Kidney epithelial cell (primary cell): Measurements from ENCODE around the gene OR1J1. TPM values are rescaled to one million over a fixed set of nuclear protein-coding genes. Genes with fewer than 3 reads are reported as not detected.

Experiments used
- DNase-seq: peaks from one replicate; pipeline ENCODE4 v3.0.0-alpha.2; 2010; ENCODE audit warnings: low read depth
- H3K27me3 ChIP-seq: 2 replicates; pipeline ENCODE4 v1.6.0; 2011; ENCODE audit warnings: low read length; ENCODE audit not compliant: control insufficient read depth, insufficient read depth
- H3K36me3 ChIP-seq: 2 replicates; pipeline ENCODE4 v1.5.1; 2011; ENCODE audit warnings: low read length; ENCODE audit not compliant: control insufficient read depth, insufficient read depth
- H3K4me3 ChIP-seq: 2 replicates; pipeline ENCODE4 v1.5.1; 2011; ENCODE audit warnings: low read depth, mild to moderate bottlenecking, control low read depth, low read length
- total RNA-seq: library from RNA; depleted of rRNA; stranded (reverse); fragments of >200 nt; gene quantifications from 2 replicates; pipeline ENCODE4 v1.2.3, GENCODE V29; 2015
- TF ChIP-seq, protein P1 (sequence below): IDR thresholded peaks from 2 replicates; pipeline ENCODE4 v1.5.1; 2011; ENCODE audit warnings: mild to moderate bottlenecking, moderate library complexity, low read length, control low read depth, inconsistent platforms; ENCODE audit not compliant: insufficient read depth, poor library complexity, severe bottlenecking

Gene OR1J1, protein sequence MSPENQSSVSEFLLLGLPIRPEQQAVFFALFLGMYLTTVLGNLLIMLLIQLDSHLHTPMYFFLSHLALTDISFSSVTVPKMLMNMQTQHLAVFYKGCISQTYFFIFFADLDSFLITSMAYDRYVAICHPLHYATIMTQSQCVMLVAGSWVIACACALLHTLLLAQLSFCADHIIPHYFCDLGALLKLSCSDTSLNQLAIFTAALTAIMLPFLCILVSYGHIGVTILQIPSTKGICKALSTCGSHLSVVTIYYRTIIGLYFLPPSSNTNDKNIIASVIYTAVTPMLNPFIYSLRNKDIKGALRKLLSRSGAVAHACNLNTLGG
- not detected in 2 replicates for total RNA-seq

DNA sequence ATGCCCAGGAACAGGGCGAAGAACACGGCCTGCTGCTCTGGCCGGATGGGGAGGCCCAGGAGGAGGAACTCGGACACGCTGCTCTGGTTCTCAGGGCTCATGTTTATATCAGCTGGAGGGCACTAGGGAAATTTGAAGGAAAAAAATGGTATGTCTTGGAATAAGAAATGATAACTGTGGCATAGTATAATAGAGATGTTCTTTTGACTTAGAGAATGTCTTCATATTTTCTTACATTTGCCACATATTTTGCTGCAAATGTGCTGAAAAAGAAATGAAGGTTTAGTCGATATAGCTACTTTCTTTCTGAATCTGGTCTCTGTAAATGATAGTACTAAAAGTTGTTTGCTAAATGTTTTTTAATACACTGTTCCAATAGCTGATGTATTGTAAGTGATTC, at the start of gene OR1J1:
TSS of gene OR1J1 (minus strand) at position 101 of the 400 bp plus-strand sequence. CDS start at position 101, 0 bp downstream.
- Histone ChIP-seq H3K36me3 (no peaks in the 10 kb centered on the region), H3K4me3 (no peak within 1 kb of the TSS), H3K27me3 (peaks cover 2% of the 10 kb centered on the region)
- TF ChIP-seq, protein P1, sequence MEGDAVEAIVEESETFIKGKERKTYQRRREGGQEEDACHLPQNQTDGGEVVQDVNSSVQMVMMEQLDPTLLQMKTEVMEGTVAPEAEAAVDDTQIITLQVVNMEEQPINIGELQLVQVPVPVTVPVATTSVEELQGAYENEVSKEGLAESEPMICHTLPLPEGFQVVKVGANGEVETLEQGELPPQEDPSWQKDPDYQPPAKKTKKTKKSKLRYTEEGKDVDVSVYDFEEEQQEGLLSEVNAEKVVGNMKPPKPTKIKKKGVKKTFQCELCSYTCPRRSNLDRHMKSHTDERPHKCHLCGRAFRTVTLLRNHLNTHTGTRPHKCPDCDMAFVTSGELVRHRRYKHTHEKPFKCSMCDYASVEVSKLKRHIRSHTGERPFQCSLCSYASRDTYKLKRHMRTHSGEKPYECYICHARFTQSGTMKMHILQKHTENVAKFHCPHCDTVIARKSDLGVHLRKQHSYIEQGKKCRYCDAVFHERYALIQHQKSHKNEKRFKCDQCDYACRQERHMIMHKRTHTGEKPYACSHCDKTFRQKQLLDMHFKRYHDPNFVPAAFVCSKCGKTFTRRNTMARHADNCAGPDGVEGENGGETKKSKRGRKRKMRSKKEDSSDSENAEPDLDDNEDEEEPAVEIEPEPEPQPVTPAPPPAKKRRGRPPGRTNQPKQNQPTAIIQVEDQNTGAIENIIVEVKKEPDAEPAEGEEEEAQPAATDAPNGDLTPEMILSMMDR: no peak
- DNase-seq: no peak

DNA sequence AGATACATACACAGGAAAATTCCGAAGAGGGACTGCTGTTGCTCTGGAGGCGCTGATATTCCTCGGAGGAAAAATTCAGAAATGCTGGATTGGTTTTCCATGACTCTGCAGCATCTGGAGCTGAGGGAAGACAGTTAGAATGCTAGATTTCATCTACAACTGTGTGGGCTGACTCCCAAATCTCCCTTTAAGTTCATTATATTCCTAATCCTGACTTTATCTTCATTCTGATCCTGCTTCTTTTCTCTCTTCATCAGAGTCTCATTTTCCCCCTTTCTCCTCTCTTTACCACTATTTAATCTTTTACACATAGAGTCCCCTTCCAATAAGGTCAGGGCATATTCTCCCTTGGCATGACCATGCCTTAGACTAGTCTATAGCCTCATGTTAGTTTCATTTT, 49.5 kb upstream of the OR1J1 start, which contains the start of gene OR1N1:
TSS of gene OR1N1 (minus strand) at position 101 of the 400 bp plus-strand sequence. CDS start at position 101, 0 bp downstream.
- H3K36me3 ChIP-seq: no peaks in the 10 kb centered on the region
- TF ChIP-seq, protein P1: no peak
- no peak for DNase-seq
- no peaks in the 10 kb centered on the region for H3K27me3 ChIP-seq
- H3K4me3 ChIP-seq: no peak within 1 kb of the TSS

DNA sequence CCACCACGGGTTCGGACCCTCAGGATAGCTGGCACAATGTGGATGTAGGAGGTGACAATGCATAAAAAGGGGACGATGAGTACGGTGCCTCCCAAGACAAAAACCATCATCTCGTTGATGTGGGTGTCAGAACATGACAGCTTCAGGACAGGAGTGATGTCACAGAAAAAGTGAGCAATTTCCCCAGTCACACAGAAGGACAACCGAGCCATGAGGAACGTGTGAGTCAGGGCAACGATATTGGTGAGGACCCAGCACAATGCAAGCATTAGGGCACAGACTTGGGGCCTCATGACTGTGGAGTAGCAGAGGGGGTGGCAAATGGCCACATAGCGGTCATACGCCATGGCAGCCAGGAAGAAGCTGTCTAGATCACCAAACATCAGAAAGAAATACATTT, 48.9 kb upstream of the OR1J1 start:
- H3K4me3 ChIP-seq: no peak overlapping the region
- TF ChIP-seq, protein P1: no peak
- no peaks in the 10 kb centered on the region for H3K36me3 ChIP-seq
- DNase-seq: no peak
- no peaks in the 10 kb centered on the region for H3K27me3 ChIP-seq

DNA sequence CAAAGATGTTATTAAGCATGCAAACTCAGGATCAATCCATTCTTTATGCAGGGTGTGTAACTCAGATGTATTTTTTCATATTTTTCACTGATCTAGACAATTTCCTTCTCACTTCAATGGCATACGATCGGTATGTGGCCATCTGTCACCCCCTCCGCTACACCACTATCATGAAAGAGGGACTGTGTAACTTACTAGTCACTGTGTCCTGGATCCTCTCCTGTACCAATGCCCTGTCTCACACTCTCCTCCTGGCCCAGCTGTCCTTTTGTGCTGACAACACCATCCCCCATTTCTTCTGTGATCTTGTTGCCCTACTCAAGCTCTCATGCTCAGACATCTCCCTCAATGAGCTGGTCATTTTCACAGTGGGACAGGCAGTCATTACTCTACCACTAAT, 41.6 kb upstream of the OR1J1 start:
- Histone ChIP-seq H3K27me3 (no peaks in the 10 kb centered on the region), H3K36me3 (no peaks in the 10 kb centered on the region), H3K4me3 (no peak overlapping the region)
- TF ChIP-seq, protein P1: no peak
- no peak for DNase-seq

DNA sequence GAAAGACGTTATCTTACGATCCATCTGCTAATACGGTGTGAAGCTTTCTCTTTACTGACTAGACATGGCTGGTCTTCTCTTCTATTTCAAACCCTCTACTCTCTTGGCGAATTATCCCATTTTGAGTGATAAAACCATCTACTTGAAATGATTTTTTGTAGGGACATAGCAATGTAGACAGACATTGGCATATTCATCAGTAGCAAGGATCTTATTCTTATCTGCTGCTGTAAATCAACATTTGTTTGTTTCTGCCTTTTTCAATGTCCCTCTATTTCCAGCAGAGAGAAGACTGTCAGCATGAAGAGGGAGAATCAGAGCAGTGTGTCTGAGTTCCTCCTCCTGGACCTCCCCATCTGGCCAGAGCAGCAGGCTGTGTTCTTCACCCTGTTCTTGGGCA, 41.1 kb upstream of the OR1J1 start, which contains the start of gene OR1J4:
TSS of gene OR1J4 (plus strand) at position 301 of the 400 bp plus-strand sequence. CDS start at position 301, 0 bp downstream.
- no peaks in the 10 kb centered on the region for H3K36me3 ChIP-seq
- TF ChIP-seq, protein P1: no peak
- DNase-seq: no peak
- no peak within 1 kb of the TSS for H3K4me3 ChIP-seq
- H3K27me3 ChIP-seq: no peaks in the 10 kb centered on the region
